A549 (cell line): ENCODE data around the gene NUMB.

Source experiments
- BCL3 ChIP-seq: fragments of >200 bp; sonication (Bioruptor Twin); formaldehyde crosslinking; IDR thresholded peaks from 3 replicates; pipeline ENCODE4 v1.6.1; 2016
- CBX8 ChIP-seq: fragments of 200-600 bp; sonication (generic); IDR thresholded peaks from 2 replicates; pipeline ENCODE4 v1.6.1; 2016
- CEBPB ChIP-seq, 2 experiments: fragments of >200 bp in 1 of 2; sonication (Bioruptor Twin) in 1 of 2; formaldehyde crosslinking in 1 of 2; IDR thresholded peaks; 2 replicates each; pipeline ENCODE4 v1.6.1; 2012 to 2016
- CHD4 ChIP-seq: fragments of 200-600 bp; sonication (generic); IDR thresholded peaks from 2 replicates; pipeline ENCODE4 v1.6.1; 2016; ENCODE audit warnings: antibody characterized with exemption, mild to moderate bottlenecking, borderline replicate concordance
- CTCF ChIP-seq: fragments of >200 bp; sonication (Bioruptor Twin); formaldehyde crosslinking; IDR thresholded peaks from 3 replicates; pipeline ENCODE4 v1.5.1; 2016
- E2F6 ChIP-seq: IDR thresholded peaks from 2 replicates; pipeline ENCODE4 v1.6.1; 2012; ENCODE audit warnings: low read depth, borderline replicate concordance
- EP300 ChIP-seq, 2 experiments: fragments of >200 bp; sonication (Bioruptor Twin); formaldehyde crosslinking; IDR thresholded peaks; 2 replicates in 1 of 2; 3 replicates in 1 of 2; pipeline ENCODE4 v1.6.1; 2016 to 2017
- MAZ ChIP-seq: fragments of 150-350 bp; IDR thresholded peaks from 2 replicates; pipeline ENCODE4 v1.6.1; 2014; ENCODE audit warnings: antibody characterized with exemption, low read depth, low read length, borderline replicate concordance
- MYC ChIP-seq: IDR thresholded peaks from 2 replicates; pipeline ENCODE4 v1.6.1; 2012; ENCODE audit warnings: mild to moderate bottlenecking, inconsistent platforms, low read length, improper control_type of control experiment, borderline replicate concordance
- POLR2A ChIP-seq: IDR thresholded peaks from 2 replicates; pipeline ENCODE4 v1.6.1; 2012; ENCODE audit warnings: mild to moderate bottlenecking, low read length
- RAD21 ChIP-seq, 2 experiments: fragments of >200 bp in 1 of 2; sonication (Bioruptor Twin) in 1 of 2; formaldehyde crosslinking in 1 of 2; IDR thresholded peaks in 1 of 2; conservative IDR thresholded peaks in 1 of 2; 2 replicates in 1 of 2; 3 replicates in 1 of 2; pipeline ENCODE4 v1.6.1; 2012 to 2018; ENCODE audit warnings: inconsistent platforms in 1 of 2
- REST ChIP-seq: fragments of 200-600 bp; sonication (generic); IDR thresholded peaks from 2 replicates; pipeline ENCODE4 v1.6.1; 2016; ENCODE audit warnings: antibody characterized with exemption, mild to moderate bottlenecking, moderate library complexity
- RNF2 ChIP-seq: fragments of 200-600 bp; sonication (generic); IDR thresholded peaks from 2 replicates; pipeline ENCODE4 v1.6.1; 2016; ENCODE audit warnings: low read depth, mild to moderate bottlenecking, antibody characterized with exemption, moderate library complexity, borderline replicate concordance

DNA sequence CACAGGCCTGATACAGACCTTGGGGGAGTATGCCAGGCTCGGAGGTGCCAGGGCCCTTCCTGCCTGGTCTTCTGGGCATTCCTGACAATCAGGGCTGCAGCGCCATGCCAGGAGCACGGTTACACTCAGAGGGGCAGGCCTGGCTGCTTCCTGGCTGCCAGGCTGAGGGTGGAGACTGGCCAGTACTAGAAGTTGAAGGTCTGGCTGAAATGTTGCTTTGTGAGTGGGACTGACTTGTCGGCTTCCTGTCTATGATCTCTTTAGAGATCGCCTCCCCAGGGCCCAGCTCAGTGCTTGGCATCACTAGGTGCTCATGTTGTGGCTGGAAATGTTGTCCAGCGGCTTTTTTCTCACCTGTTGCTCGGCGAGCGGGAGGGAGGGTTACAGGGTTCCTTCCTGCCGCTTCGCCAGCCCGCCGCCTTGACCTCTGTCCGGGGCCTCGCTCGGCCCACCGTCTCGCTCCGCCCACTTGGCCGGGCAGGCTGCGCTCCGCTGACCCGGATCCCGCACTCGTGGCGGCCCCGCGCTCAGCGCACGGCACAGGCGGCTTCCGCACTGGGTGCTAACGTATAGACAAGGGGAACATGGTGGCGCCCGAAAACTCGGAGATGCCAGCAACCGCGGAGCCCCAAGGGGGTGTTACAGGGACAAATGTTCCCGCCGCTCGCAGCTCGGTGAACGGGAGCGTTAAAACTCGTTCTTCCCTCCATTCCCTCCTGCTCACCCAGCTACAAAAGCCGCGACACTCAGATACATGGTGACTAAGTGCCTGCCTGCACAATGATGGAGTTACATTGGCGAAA lies 188.4 kb downstream of the NUMB start:
- TF ChIP-seq CTCF (no peak), BCL3 (no peak), EP300 (IDR thresholded peaks at IDR 0.05) (no peak), MYC (no peak), RNF2 (no peak), CEBPB (IDR thresholded peaks at IDR 0.05) (no peak), RAD21 (conservative IDR thresholded peaks at IDR 0.05 in 1 of 2, IDR thresholded peaks at IDR 0.05 in 1 of 2) (no peak), CBX8 (no peak), POLR2A (no peak), E2F6 (no peak), REST (no peak), MAZ (no peak), CHD4 (no peak)
